MG63 (cell line): Measurements from ENCODE around the gene C9orf152. TPM values are rescaled to one million over a fixed set of nuclear protein-coding genes. Genes with fewer than 3 reads are reported as not detected.

Experiments used
- DNase-seq: peaks from one replicate; pipeline ENCODE4 v3.0.0-alpha.2; 2020
- H3K27me3 ChIP-seq: fragments of 250-450 bp; sonication (Bioruptor Pico); 2 replicates; pipeline ENCODE4 v1.5.1; 2020; ENCODE audit warnings: mild to moderate bottlenecking, moderate library complexity
- H3K36me3 ChIP-seq: fragments of 250-450 bp; sonication (Bioruptor Pico); 2 replicates; pipeline ENCODE4 v1.5.1; 2020; ENCODE audit warnings: mild to moderate bottlenecking, moderate library complexity
- H3K4me3 ChIP-seq: fragments of 250-450 bp; sonication (Bioruptor Pico); 2 replicates; pipeline ENCODE4 v1.5.1; 2020; ENCODE audit warnings: mild to moderate bottlenecking, moderate library complexity
- H3K9me3 ChIP-seq: fragments of 250-450 bp; sonication (Bioruptor Pico); 2 replicates; pipeline ENCODE4 v1.5.1; 2020; ENCODE audit warnings: mild to moderate bottlenecking, moderate library complexity
- total RNA-seq: library from RNA; depleted of rRNA; stranded (reverse); fragments of >200 nt; shearing (Covaris generic); gene quantifications from 2 replicates; pipeline ENCODE4 v1.2.3, GENCODE V29; 2014; ENCODE audit warnings: low replicate concordance

C9orf152 gene
- total RNA-seq, 1 experiment from 2014 or later: not detected

DNA sequence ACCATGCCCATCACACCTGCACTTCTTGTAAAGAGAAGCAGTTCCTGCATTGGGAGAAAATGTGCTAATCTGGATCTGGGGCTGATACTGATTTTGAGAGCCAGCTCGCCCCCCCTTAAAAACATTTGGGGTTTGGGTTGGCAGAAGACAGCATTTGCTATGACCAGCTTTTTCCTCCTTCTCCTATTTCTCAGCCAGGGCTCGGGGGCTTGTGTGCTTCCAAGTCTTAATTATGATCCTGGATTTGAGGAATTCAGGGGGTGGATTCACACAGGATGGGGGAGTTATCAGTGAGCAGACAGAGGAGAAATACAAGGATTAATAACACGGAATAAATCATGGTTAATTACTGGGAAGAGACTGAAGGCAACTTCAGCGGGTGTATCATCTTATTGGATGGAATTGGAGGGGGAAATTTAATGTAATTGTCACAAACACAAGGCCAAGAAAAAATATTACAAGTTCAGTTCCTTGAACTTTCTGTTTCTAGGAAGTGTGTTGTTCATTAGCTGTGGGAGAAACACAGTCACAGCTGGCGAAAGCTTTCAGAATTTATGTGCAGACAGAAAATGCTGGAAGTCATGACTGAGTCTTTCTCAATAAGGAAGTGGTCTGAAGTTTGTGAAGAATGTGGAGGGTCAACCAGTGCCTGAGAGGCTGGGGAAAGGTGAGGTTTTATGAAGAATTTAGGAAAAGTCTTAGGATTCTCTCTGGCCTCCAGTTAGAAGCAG, 15.3 kb downstream of the C9orf152 start:
- H3K36me3 ChIP-seq: no peaks in the 10 kb centered on the region
- no peak for DNase-seq
- H3K4me3 ChIP-seq: no peak overlapping the region
- H3K9me3 ChIP-seq: no peaks in the 10 kb centered on the region
- H3K27me3 ChIP-seq: no peaks in the 10 kb centered on the region

DNA sequence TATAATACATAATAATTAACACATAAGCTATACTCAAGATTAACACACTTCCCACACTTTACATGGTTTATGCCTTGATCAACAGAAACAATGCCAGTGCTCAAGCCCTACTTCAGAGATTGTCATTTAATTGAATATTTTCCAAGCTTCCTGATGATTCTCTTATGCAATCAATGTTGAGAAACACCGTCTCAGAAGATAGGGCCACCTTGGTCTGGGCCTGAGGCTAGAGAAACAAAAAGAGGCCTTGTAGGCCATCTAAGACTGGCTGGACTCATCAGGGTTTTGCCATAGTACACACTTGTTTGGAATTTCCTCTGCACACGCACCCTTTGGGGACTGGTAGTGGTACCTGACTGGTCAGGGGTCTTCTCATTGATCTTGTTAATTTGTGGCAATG, 16.3 kb downstream of the C9orf152 start:
- H3K36me3 ChIP-seq: no peaks in the 10 kb centered on the region
- H3K27me3 ChIP-seq: no peaks in the 10 kb centered on the region
- no peak overlapping the region for H3K4me3 ChIP-seq
- H3K9me3 ChIP-seq: no peaks in the 10 kb centered on the region
- DNase-seq: no peak

DNA sequence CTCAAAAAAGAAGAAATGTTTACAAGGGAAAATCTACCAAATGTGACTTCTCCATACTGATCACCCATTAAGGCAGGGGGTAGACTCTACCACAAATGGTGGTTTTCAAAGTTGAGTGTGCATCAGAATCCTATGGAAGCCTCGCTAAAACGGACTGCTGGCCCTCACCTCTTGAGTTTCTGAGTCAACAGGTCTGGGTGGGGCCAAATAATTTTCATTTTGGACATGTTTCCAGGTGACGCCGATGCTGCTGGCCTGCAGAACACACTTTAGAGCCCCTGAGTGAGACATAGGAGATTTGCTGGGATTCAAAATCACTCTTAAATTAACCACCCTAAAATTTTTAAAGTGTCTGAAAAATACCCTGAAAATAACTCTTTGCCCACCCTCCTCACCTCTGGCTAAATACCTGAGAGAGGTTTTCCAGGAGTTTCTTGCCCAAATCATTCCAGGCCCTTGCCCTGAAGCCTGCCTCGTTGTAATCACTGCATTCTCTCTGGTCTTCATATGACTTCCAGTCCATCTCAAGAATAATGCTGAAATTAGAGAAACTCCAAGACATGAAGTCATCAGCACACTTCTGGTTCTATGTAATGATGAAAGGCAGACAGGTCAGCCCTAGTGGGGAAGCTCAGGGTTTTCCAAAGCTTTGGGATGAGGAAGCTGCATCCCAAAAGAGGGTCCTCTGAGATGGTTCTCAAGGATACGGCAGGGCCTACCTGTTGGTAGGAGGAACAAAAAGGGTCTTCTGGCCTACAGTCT, 18.2 kb downstream of the C9orf152 start:
- Histone ChIP-seq H3K4me3 (no peak overlapping the region), H3K27me3 (no peaks in the 10 kb centered on the region), H3K36me3 (no peaks in the 10 kb centered on the region), H3K9me3 (no peaks in the 10 kb centered on the region)
- no peak for DNase-seq

DNA sequence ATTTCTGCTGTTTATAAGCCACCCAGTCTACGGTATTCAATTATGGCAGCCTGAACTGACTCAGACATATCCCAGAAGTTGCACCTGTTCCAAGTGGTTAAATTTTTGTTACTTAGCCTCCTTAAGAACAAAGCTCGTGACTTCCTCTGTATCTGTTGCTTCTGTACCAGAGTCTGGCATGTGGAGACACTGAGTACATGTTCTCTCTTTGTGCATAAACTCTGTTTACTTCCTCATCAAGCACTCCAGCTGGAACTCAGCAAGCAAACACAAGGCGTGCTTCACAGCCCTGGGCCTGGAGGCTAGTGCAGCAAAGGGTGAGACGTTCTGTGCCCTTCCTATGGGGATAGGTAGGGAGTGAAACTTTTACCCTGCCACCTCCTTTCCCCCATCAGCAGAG, 19.0 kb downstream of the C9orf152 start:
- Histone ChIP-seq H3K4me3 (no peak overlapping the region), H3K27me3 (no peaks in the 10 kb centered on the region), H3K9me3 (no peaks in the 10 kb centered on the region), H3K36me3 (no peaks in the 10 kb centered on the region)
- no peak for DNase-seq

DNA sequence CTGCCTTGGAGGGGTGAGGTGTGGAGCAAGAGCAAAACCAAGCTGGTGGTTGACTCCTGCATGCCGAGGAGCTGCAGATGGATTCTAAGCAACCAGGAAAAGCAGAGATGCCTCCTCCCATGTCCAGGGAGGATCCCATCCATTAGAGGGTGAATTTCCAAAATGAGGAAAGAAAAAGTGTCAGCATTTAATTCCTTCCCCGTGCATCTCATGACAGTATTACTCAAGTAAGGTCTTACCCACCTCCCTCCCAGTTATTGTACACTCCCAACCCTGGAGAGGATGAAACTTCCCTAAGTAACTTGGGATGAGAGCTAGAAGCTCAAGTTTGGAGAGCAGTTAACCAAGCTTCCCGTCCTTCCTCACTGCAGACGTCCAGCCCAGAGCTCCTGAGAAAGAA, 19.9 kb downstream of the C9orf152 start:
- Histone ChIP-seq H3K36me3 (no peaks in the 10 kb centered on the region), H3K4me3 (no peak overlapping the region), H3K9me3 (no peaks in the 10 kb centered on the region), H3K27me3 (no peaks in the 10 kb centered on the region)
- no peak for DNase-seq

DNA sequence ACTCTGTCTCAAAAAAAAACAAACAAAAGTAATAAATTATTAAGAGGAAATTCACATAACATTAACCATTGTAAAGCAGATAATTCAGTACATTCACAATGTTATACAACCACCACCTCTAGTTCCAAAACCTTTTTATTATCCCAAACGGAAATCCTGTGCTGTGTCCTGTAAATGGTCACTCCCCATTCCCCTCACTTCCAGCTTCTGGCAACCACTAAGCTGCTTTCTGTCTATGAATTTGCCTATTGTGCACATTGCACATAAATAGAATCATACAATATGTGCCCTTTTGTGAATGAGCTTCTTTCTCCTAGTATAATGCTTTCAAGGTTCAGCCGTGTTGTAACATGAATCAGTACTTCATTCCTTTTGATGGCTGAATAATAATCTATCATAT, 20.8 kb downstream of the C9orf152 start:
- no peak for DNase-seq
- Histone ChIP-seq H3K4me3 (no peak overlapping the region), H3K27me3 (no peaks in the 10 kb centered on the region), H3K9me3 (no peaks in the 10 kb centered on the region), H3K36me3 (no peaks in the 10 kb centered on the region)

DNA sequence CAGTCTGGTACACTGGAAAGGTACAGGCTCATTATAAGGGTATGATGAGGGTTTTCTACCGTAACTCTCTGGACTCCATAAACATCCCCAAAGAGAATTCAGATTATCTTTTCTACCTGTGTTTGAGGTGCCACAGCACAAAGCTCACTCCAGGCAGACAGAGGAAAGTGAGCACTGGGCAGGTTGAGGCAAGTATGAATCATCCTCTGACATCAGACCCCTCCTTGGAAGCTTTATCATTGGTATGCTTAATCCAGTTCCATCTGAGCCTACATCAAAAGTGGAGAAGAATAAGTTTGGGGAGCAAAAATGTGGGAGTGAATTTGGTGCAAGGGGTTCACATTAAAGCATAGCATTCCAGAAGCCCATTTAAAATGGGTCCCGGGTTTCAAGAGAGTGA, 21.7 kb downstream of the C9orf152 start:
- H3K4me3 ChIP-seq: no peak overlapping the region
- H3K9me3 ChIP-seq: no peaks in the 10 kb centered on the region
- no peak for DNase-seq
- no peaks in the 10 kb centered on the region for H3K27me3 ChIP-seq
- no peaks in the 10 kb centered on the region for H3K36me3 ChIP-seq

DNA sequence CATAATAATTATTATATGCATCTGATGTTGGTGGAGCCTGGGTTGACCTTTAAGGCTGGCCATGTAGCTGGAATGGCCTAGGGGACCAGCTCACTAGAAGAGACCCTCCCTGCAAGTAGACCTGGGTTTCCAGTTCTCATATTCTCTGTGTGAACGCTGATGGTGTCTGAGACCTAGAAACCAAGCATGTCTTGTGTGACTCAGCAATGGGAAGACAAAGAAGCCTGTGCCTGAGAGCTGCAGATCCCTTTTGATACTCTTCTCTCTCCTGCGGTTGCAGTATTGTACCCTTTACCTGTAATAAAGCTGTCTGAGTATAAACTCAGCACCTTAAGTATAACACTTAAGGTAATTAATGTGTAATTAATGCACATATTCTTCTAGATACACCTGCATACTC, 22.2 kb downstream of the C9orf152 start:
- no peak for DNase-seq
- Histone ChIP-seq H3K4me3 (no peak overlapping the region), H3K9me3 (no peaks in the 10 kb centered on the region), H3K27me3 (no peaks in the 10 kb centered on the region), H3K36me3 (no peaks in the 10 kb centered on the region)

DNA sequence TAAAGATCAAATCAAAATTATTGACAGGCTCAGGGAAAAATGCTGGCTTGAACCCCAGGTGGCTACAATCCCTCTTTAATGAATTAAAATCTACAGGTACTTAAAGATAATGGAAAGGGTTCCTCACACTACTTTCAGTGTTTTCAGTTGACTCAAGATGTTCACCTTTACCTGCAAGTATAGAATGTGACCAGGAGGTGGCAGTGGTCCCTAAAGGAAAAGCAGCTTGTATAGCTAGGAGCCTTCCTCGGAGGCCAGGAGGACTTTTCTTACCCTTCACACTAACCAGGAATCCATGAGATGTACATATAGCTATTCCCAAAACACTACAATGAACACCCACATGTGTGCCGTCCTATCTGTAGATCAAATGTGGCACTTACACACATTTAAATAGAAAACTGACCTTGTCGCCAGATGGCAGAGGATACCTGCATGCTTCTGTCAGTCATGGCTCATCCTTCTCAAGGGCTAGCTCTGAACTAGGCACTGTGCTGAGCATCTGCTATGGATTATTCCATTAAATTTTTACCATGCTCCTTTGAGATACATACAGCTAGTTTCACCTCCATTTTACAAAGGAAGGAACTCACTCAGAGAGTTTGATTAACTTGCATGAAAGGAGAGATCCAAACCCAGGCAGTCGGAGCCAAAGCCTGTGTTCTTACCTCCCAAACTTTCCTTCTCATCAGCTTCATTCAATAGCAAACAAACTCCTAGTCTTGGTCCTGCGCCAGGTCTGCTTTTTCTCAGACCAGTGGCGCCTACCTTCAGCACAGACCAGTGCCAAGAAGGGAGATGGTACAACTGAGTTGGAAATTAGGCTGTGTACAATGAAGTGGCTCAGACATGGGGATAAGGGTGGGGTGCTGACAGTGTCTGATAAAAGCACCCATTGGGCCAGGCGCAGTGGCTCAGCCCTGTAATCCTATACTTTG, 24.5 kb downstream of the C9orf152 start:
- no peaks in the 10 kb centered on the region for H3K27me3 ChIP-seq
- DNase-seq: peak; percentile 47
- no peak overlapping the region for H3K4me3 ChIP-seq

DNA sequence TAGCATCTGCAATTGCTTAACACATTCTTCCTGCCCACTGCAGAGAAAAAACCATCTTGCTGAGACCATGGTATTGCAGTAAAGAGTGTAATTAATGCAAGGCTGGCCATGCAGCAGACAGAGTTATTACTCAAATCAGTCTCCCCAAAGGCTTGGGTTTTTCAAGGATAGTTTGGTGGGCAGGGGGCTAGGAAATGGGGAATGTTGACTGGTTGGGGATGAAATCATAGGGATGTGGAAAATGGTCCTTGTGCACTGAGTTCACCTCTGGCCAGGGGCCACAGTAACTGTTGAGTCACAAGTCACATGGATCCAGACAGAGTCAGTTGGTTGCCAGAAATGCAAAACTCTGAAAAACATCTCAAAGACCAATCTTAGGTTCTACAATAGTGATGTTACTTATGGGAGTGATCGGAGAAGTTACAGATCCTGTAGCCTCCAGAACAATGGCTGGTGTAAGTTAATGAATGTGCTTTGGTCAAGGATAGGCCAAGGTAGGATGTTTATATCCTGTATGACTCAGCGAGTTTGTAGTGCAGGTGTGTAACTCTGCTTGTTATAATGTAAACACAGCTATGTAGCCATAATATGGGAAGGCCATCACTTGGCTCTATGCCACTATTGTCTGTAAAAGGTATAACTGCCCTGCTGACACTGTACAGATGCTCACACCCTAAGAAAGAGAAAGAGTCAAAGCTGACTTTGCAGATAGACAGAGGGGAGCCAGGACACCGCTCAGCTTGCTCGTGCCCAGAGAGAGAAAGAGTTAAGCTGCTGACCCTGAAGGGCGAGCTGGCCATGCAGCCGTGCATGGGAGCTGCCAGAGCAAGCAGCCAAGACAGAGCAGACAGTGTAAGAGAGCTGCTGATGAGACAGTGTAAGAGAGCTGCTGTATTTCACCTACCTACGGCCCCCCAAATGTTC, 27.2 kb downstream of the C9orf152 start:
- DNase-seq: peak; percentile 74
- Histone ChIP-seq H3K4me3 (no peak overlapping the region), H3K27me3 (no peaks in the 10 kb centered on the region), H3K36me3 (no peaks in the 10 kb centered on the region), H3K9me3 (no peaks in the 10 kb centered on the region)

More for the DNA sequence above, 24.5 kb downstream of the C9orf152 start:
- Histone ChIP-seq H3K36me3 (no peaks in the 10 kb centered on the region), H3K9me3 (no peaks in the 10 kb centered on the region)

DNA sequence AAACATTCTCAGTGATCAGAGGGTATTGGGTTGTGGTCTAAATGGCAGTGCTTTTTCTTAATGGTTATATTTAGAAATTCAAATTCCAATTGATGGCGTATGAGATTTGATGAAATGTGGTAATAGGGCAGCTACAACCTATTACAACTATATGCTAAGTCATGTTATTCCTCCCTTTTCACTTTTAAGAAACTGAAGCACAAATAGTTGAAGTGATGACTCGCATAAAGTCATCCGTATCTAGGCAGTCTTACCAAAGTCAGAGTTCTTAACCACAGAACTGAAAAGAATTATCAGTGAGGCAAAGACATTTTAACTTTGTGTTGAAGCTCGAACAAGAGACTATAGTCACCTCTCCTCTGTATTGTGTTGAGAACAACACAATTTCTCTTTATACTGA, 28.2 kb downstream of the C9orf152 start:
- Histone ChIP-seq H3K4me3 (no peak overlapping the region), H3K27me3 (no peaks in the 10 kb centered on the region), H3K9me3 (no peaks in the 10 kb centered on the region), H3K36me3 (no peaks in the 10 kb centered on the region)
- DNase-seq: no peak

DNA sequence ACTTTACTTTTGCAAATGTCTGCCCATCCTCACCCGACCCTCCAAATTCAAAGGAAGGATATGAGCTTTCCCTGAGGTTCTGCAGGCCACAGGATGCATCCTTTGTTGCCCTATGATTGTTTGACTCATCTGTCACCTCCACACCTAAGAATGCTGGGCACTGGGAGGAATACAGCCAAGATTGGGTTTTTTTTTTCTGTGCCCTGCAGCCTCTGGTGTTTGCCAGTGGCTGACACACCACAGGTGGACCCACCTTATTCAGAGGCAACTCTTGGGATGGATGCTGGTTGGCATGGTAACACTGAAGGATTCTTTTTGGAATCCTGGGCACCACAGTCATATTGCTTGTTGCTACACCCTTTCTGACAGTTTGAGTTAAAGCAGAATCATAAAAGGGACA, 29.7 kb downstream of the C9orf152 start:
- Histone ChIP-seq H3K4me3 (no peak overlapping the region), H3K27me3 (no peaks in the 10 kb centered on the region), H3K36me3 (0 out of 2 replicates have a peak, but pooled peaks cover 2% of the 10 kb centered on the region), H3K9me3 (no peaks in the 10 kb centered on the region)
- DNase-seq: no peak

DNA sequence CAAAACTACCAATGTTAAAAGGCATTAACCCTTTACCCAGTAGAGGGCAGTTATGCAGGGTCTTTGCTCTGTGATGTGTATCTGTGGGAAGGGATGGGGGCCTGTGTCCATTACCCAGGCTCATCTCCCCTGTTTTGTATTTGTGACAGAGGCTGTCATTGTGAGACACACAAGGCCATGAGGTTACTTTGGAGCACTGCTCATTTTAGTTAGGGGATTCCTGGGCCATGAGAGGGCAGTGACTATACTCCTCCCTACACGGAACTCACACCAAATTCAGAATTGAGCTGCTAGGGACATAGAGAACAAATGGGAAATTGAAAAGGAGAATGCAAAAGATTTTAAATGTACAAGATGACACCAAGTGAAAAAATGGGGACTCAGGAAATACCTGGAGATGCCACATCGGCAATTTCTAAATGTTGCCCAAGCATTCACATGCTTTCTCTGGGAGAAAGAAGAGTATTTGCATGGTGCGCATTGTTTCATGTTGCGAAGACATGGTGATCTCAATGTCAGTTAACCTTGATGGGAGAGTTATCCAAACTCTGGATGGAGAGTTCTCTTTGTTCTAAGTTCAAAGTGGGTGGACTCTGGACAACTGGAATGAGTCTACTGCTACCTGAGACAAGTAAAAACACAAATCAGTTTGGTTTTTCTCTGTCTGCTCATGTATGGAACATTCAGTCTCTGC, 32.5 kb downstream of the C9orf152 start:
- H3K4me3 ChIP-seq: no peak overlapping the region
- H3K9me3 ChIP-seq: no peaks in the 10 kb centered on the region
- peaks cover 22% of the 10 kb centered on the region for H3K36me3 ChIP-seq
- no peaks in the 10 kb centered on the region for H3K27me3 ChIP-seq
- DNase-seq: no peak

DNA sequence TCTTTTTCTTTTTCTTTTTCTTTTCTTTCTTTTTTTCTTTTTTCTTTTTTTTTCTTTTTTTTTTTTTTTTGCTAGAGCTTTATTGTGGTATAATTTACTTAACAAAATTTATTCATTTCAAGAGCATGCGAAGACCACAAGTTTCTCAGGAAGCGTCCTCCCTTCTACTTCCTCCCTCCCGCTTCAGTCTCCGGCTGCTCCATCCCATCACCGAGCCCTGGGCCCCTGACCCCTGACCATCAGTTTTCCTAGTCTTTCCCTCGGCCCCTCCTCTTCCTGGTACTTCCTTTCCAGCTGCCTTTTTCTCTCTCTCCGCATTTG, 34.7 kb downstream of the C9orf152 start:
- peaks cover 38% of the 10 kb centered on the region for H3K36me3 ChIP-seq
- no peaks in the 10 kb centered on the region for H3K9me3 ChIP-seq
- DNase-seq: no peak
- no peak overlapping the region for H3K4me3 ChIP-seq
- no peaks in the 10 kb centered on the region for H3K27me3 ChIP-seq

DNA sequence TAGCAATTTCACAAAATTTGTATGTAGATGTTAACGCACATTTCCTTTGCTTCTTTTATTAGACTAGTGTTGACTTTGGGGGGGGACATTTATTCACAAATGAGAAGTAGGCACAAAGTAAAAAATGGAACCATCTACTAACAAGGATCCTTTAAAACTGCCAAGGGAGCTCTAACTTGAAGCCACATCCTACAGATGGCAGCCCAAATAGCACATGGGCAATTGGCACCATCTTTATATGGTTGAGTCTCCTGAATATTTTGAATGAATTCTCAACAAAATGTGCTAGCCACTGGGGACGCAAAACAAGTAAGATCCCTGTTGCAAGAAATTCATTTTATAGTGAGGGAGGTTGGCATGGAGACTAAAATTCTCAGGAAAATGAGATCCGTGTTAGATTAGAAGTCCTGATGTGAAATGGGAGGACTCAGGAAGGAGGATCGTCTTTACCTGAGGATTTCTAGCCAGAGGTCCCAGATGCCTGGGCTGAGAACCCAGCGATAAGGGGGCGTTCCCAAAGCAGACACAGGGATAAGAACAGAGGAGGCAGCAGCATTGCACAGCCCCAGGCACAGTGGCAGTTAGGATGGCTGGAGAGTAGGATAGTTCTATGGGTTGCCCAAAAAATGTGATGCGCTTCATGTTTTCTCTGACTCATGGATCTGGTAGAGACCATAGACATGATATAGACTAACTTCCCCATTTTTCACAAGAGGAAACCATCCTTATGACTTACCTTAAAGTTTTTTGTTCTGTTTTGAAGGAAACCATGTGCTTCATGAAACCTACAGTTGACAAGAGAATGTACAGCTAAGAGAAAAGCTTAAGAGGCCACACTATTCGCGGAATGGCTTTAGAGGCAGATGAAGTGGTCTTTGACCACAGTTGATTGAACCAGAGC, 37.4 kb downstream of the C9orf152 start:
- Histone ChIP-seq H3K9me3 (no peaks in the 10 kb centered on the region), H3K4me3 (no peak overlapping the region), H3K36me3 (peaks cover 46% of the 10 kb centered on the region), H3K27me3 (no peaks in the 10 kb centered on the region)
- no peak for DNase-seq
